Stimulated activated CD4-positive, alpha-beta T cell treated with anti-CD3 and anti-CD28 coated beads, Interleukin-4, amount 100 ng/mL, for 4 hours (primary cell): ENCODE results near the gene DCLRE1B.
A peak's percentile ranks its signal among the peaks of the same experiment; 100 is the strongest.

Source experiments
- DNase-seq, 2 experiments: peaks; one replicate each; pipeline ENCODE4 v3.0.0-alpha.2; 2020

The DCLRE1B gene

DNA sequence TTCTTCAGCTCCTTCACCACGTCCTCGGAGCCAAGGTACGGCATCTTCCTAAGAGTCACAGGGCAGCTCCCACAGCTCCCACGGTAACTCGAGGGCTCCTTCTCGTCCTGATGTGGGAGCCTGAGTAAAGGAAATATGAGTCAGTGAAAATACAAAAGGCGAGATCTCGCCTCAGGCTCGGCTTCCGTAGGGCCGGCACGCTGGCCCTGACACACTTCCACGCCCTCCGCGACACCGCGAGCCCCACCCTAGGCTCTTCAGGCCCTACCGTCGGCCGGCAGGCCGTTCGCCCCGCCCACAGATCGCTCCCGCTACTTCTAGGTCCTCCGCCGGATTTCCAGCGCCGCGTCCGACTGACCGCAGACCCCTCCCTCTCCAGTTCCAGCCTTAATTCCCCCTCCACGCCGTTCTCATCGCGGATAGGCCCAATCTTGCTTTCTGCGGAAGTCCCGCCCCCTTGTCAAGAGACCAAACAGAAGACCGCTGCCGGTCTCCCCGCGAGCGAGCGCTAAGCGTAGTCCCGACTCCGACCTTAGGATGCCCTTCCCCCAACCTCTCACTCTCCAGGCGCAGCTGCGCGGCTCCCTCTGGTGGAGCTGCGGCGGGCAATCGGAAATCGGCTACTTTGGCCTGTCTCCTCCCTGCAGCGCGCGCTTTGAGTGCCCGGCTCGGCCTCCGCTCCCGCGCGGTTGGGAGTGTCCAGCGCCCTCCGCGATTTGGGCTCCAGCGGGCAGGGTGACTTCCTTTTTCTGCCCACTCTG is at the start of gene DCLRE1B, which contains the start of gene AP4B1:
Gene DCLRE1B (plus strand): TSS at position 653 of the 761 bp plus-strand sequence. CDS start 261 bp downstream, outside the sequence.
Gene AP4B1 (minus strand): TSS at position 126 of the 761 bp plus-strand sequence. CDS start 82 bp downstream, at position 44.
- peak; percentile 92 to 98 for DNase-seq

DNA sequence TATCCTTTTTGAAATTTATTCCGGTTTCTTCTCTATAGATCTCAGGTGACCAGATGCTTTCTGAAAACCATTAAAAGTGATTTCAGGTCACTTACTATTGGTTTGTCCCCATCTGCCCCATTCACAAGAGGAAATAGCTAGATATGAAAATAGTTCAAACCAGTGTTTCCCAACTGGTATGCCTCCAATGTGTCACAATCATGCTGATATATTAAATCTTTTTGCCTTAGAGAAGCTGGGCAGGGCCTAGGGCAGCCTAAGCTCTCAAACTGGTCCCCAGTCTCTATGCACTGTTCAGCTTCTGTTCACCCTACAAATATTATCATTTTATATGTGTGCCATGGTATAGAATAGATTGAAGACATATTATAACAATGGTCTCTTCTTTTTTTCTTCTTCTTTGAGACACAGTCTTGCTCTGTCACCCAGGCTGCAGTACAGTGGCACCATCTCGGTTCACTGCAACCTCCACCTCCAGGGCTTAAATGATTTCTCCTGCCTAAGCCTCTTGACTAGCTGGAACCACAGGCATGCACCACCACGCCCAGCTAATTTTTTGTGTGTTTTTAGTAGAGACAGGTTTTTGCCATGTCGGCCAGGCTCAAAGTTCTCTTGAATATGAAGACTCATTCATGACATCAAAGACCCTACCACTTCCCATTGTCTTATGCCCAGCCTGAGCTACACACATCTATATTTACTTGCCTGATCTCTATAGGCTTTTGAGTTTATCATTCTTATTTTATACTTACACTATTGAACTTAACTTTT is 49.3 kb upstream of the DCLRE1B start:
- no peak for DNase-seq

DNA sequence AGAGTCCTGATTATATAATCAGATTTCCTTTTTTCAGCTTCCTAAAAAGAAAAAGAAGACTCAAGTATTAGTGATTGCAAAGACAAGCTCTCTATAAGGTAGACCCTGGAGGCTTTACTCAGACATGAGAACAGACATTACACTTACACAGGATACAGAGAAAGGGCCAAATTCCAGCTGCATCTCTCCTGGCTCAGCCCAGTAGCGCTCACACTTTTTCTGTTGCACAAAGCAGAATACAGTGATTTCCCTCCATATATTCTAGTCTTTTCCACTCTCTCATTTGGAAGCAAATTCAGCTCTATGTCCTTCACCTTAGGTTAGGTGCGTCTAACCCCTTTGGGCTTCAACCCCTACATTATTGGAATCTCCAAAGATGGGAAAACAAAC is 48.7 kb upstream of the DCLRE1B start:
- no peak for DNase-seq

GRCh38 chr1:113857776-113858175 is 47.4 kb upstream of the DCLRE1B start:
- no peak for DNase-seq

DNA sequence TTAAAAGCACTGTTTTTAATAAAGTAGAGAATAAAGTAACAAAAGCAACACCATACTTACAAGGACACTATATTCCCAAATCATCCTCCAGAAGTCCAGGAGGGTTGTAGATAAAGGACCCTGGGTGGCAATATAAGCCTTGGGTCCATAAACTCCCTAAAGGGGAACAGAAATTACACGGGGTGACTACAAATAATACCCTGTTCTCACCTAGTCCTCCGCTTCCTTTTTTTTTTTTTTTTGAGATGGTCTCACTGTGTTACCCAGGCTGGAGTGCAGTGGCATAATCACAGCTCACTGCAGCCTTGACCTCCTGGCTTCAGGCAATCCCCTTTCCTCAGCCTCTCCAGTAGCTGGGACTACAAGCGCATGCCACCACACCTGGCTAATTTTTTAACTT is 46.7 kb upstream of the DCLRE1B start:
- no peak for DNase-seq

DNA sequence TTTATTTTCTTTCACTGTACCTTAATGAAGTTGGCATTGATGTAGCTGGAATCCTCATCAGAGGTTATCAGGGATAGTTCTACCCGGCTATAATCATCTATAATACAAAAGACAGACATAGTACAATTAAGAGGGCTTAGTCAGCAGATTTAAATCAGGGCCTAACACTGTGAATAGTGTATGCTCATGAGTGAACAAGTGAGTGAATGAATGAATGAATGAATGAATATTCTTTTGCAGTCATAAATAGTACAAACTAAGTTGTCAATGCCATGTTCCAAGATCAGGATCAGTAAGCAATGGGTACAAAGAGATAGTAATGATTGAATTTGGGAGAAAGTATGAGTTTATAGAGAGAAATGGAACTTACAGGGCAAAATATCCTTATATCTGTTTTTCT is 46.1 kb upstream of the DCLRE1B start:
- DNase-seq: no peak

DNA sequence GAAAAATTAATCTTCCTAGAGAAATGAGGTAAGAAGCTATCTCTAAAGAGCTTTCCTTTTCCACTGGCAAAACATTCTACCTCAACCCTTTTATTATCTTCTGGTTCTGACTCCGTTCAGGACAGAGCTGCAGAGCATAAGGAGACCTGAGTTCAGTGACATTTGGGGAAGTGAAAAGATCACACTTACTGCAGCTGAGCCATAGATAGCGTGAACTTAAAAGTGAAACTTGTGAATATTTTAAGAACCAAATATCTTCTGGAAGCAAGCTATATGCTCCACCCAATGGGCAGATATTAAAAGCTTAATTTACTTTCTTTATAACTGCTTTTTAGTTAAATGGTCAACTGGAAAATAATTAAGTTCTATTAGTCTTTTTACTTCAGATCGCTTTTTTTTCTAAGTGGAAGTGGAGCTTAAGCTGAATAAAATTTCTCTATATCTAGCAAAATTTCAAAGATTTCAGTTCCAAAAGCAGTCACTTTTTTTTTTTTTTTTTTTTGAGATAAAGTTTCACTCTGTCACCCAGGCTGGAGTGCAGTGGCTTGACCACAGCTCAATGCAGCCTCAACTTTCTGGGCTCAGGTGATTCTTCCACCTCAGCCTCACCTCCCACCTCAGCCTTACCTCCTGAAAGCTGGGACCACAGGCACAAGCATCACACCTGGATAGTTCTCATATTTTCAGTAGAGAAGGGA is 45.5 kb upstream of the DCLRE1B start:
- DNase-seq: no peak

GRCh38 chr1:113860891-113861290 is 44.2 kb upstream of the DCLRE1B start:
- DNase-seq: no peak

DNA sequence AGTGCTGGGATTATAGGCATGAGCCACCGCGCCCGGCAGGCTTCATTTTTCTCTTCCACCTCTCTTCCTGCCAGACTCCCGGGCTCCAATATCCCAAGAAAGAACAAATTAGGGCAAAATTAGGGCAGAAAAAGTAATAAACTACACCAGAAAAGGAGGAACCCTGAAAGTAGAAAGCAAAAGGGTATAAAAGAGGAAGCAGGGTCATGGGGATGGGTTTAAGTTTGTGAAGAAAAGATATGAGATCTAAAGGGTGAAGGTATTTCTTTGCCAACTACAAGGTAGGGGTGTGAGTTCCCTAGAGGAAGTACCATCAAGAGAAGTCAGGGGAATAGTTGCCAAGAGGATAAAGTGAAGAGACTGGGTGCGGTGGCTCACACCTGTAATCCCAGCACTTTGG is 43.5 kb upstream of the DCLRE1B start:
- no peak for DNase-seq

DNA sequence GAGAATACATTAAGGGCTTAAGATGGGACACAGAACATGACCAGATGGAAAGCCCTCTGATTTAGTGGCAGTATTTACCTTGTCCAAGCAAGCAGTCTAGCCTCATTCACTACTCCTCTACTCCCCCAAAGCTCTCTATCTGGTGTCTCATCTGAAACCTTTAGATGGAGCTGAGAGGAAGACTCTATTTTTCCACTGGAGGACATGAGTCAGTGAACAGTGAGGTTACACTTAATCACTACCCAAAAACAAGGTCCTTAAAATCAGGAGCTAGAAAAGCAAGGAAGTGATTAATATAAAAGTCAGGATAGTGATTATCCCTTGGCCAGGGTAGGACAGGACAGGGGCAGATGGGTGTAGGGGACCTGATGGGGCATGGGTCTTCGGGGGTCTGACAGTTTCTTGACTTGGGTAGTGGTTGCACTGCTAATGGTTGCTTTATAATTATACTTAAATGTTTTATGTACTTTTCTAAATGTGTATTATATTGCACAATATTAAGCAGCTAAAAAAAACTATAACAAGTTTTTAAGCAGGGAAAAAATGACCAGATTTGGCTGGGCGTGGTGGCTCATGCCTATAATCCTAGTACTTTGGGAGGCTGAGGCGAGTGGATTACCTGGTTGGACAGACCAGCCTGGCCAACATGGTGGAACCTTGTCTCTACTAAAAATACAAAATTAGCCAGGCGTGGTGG is 36.6 kb upstream of the DCLRE1B start:
- no peak for DNase-seq

- no peak for DNase-seq
Observed at GRCh38 chr1:113870778-113871177, 34.3 kb upstream of the DCLRE1B start.

- DNase-seq: peak; percentile 60 to 88
Observed at GRCh38 chr1:113871597-113872113, 33.5 kb upstream of the DCLRE1B start, which contains the start of gene PTPN22. Gene PTPN22, minus strand, starts transcription at chr1:113871712.

DNA sequence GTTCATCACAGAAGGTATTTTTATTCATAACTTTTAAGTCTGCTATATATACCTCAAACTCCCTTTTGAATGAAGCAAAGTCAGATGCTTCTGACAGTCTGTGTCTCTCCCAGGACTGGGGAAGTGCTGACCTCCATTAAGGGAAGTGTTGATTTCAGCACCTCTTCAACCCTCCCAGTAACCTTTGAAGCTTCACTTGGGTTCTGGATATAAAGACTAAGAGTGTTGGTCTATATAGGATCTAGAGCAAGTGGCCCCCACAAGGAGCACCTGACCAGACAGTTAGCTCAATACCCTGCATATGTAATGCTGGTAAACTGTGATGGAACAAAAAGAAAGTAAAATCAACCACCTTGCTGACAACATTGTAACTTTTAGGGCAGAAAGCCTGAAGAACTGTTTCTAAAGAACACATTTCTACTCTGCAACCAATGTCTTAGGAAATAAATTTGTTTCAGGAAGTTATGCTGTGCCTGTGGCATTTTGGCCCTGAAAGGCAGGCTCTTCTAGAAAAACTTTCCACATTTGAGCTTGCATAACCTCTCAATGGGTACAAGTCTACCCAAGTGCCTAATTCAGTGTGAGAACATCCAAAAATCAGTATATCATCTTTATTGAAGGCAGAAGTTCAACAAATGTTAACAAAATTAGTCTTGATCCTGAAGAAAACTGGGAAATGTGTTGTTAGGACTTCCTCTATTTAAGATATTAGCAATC is 32.7 kb upstream of the DCLRE1B start:
- DNase-seq: no peak

DNA sequence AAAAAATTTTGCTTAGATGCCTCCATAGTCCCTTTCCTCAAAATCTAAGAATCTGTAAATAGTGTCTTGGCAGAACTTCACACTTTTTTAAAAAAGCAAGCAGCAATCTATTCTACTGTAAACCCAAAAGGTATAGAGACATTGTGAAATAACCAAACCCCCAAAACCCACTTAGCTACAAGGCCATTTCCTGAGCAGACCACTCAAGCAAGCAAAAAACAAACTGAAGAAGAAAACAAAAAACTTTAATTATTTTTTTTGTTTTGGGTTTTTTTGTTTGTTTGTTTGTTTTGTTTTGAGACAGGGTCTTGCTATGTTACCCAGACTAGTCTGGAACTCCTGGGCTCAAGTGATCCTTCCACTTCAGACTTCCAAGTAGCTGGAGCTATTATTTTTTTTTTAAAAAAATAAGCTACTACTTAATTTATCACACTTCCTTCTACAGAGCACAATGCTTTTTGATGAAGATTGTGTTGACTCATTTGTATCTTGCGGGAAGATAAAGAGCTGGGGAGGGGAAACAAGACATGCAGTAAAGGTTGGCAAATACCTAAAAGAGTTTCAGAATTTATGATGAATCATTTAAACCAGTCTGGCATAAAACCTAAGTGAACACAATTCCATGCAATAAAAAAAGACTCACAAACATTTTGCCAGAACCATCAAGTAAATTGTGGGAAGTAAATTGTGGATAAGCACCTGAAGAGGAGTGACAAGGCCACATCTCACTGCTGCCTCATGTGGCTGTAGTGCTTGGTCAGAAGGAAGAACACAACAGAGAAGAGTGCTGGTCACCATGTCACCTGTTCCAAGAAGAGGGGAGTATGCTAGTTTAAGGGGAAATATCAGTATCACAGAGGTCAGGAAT is 30.9 kb upstream of the DCLRE1B start:
- DNase-seq: no peak

DNA sequence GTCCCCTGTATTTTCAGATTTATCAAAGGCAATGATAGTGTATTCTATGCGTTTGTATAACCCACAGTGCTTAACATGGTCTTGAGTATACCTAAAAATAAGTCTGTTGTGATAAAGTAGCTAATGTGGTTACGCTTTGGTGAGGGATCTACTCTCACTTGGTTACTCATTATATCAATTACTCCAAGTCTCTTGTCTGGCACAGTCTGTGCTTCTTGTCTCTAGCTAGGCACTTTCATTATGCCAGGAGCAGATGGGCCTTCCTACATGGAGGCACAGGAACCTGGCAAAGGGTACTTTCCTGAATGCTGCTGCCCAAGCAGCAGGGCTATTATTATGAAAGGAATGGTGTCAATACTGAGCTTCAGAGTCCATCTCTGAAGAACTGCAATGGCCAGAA is 29.4 kb upstream of the DCLRE1B start:
- DNase-seq: no peak

GRCh38 chr1:113876176-113876575 is 28.9 kb upstream of the DCLRE1B start:
- no peak for DNase-seq

DNA sequence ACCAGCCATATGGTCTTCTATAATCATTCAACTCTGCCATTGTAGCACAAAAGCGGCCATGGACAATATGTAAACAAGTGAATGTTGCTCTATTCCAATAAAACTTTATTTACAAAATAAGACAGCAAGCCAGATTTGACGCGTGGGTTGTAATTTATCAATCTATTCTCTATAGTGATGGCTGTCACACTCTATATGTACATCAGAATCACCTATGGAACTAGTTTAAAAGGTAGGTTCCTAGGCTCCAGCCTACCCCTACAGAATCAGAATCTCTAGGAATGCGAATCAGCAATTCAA is 25.4 kb upstream of the DCLRE1B start:
- no peak for DNase-seq

GRCh38 chr1:113881661-113882060 is 23.5 kb upstream of the DCLRE1B start:
- no peak for DNase-seq

GRCh38 chr1:113886417-113887401 is 18.4 kb upstream of the DCLRE1B start:
- DNase-seq: no peak
